GM21619 (cell line): ENCODE results near the gene NGEF.

Experiments used
- ATAC-seq: cut with Tn5 transposase; IDR thresholded peaks from one replicate; pipeline ENCODE4 v1.9.1; 2021; ENCODE audit not compliant: unreplicated experiment

The NGEF gene

GRCh38 chr2:232846055-232846454 is 167.0 kb downstream of the NGEF start:
- ATAC-seq = no peak

- ATAC-seq = no peak
These were observed 169.2 kb downstream of the NGEF start for GRCh38 chr2:232843834-232844233.

GRCh38 chr2:232842689-232843088 is 170.4 kb downstream of the NGEF start:
- ATAC-seq = no peak

- ATAC-seq = no peak
These were observed 173.5 kb downstream of the NGEF start for GRCh38 chr2:232839411-232840079.

GRCh38 chr2:232838406-232838874 is 174.6 kb downstream of the NGEF start:
- peak; percentile 79 for ATAC-seq

- ATAC-seq = no peak
These were observed 176.1 kb downstream of the NGEF start for GRCh38 chr2:232836934-232837333.

GRCh38 chr2:232835687-232836208 is 177.3 kb downstream of the NGEF start:
- ATAC-seq = no peak

- no peak for ATAC-seq
These were observed 179.2 kb downstream of the NGEF start for GRCh38 chr2:232833830-232834229.

- ATAC-seq = no peak
These were observed 181.6 kb downstream of the NGEF start for GRCh38 chr2:232831496-232831895.

- no peak for ATAC-seq
These were observed 183.1 kb downstream of the NGEF start for GRCh38 chr2:232829988-232830387.
